ENCODE results near the gene TMEM98. TPM values are rescaled to one million over a fixed set of nuclear protein-coding genes. Genes with fewer than 3 reads are reported as not detected.

Gene TMEM98
- total RNA-seq, 3 donors from 2014 or later, result 59.7 to 138 (median 129) TPM

- Histone ChIP-seq H3K4me1 (peaks cover 0 to 7% of the 10 kb centered on the region in 2 donors), H3K36me3 (no peaks in the 10 kb centered on the region), H3K4me3 (peak overlapping the region in 1 of 3 donors; percentile 42), H3K27ac (peak overlapping the region; percentile 72 to 86), H3K9me3 (no peaks in the 10 kb centered on the region), H3K27me3 (no peaks in the 10 kb centered on the region)
- peak; percentile 64 to 93 for DNase-seq (ENCODE audit: low spot score in 2 of 2)
- intact Hi-C loops (cut with DNase I; ENCODE audit: low total_unique reads), result no loop called here
- peak; percentile 86 to 93 (median 91) for TF ChIP-seq CTCF (IDR thresholded peaks at IDR 0.05)
- TF ChIP-seq POLR2AphosphoS5 (IDR thresholded peaks at IDR 0.05), result peak in 2 of 3 donors; percentile 44 to 46
- no peak for TF ChIP-seq POLR2A (IDR thresholded peaks at IDR 0.05)
Measured at GRCh38 chr17:32936894-32937500, 9.0 kb downstream of the TMEM98 start.

- DNase-seq (ENCODE audit: low spot score in 2 of 2), result no peak
- Histone ChIP-seq H3K4me3 (no peak overlapping the region), H3K27me3 (no peaks in the 10 kb centered on the region), H3K9me3 (no peaks in the 10 kb centered on the region), H3K4me1 (peaks cover 0 to 7% of the 10 kb centered on the region in 2 donors), H3K27ac (no peak overlapping the region), H3K36me3 (no peaks in the 10 kb centered on the region)
- intact Hi-C loops (cut with DNase I; ENCODE audit: low total_unique reads), result no loop called here
- TF ChIP-seq POLR2A (IDR thresholded peaks at IDR 0.05), result no peak
- no peak for TF ChIP-seq CTCF (IDR thresholded peaks at IDR 0.05)
- TF ChIP-seq POLR2AphosphoS5 (IDR thresholded peaks at IDR 0.05), result no peak
Measured at GRCh38 chr17:32940706-32941390, 12.9 kb downstream of the TMEM98 start.

- no peaks in the 10 kb centered on the region for H3K9me3 ChIP-seq
- TF ChIP-seq POLR2A (IDR thresholded peaks at IDR 0.05) (no peak), POLR2AphosphoS5 (IDR thresholded peaks at IDR 0.05) (no peak), CTCF (IDR thresholded peaks at IDR 0.05) (no peak)
- no peak for DNase-seq (ENCODE audit: low spot score in 2 of 2)
- H3K27ac ChIP-seq, result no peak overlapping the region
- H3K36me3 ChIP-seq, result no peaks in the 10 kb centered on the region
- H3K4me3 ChIP-seq, result no peak overlapping the region
- H3K4me1 ChIP-seq, result peaks cover 0 to 4% of the 10 kb centered on the region in 2 donors
- intact Hi-C loops (cut with DNase I; ENCODE audit: low total_unique reads), result no loop called here
- H3K27me3 ChIP-seq, result no peaks in the 10 kb centered on the region
Measured at GRCh38 chr17:32941419-32942032, 13.6 kb downstream of the TMEM98 start.

- Histone ChIP-seq H3K36me3 (no peaks in the 10 kb centered on the region), H3K4me3 (no peak overlapping the region), H3K27ac (peak overlapping the region; percentile 56 to 68), H3K27me3 (no peaks in the 10 kb centered on the region), H3K4me1 (no peaks in the 10 kb centered on the region), H3K9me3 (no peaks in the 10 kb centered on the region)
- intact Hi-C loops (cut with DNase I; ENCODE audit: low total_unique reads), result no loop called here
- TF ChIP-seq POLR2A (IDR thresholded peaks at IDR 0.05) (no peak), POLR2AphosphoS5 (IDR thresholded peaks at IDR 0.05) (no peak), CTCF (IDR thresholded peaks at IDR 0.05) (no peak)
- no peak for DNase-seq (ENCODE audit: low spot score in 2 of 2)
Measured at GRCh38 chr17:32943206-32943605, 15.3 kb downstream of the TMEM98 start.

GRCh38 chr17:32943647-32944191 is 15.8 kb downstream of the TMEM98 start:
- Histone ChIP-seq H3K27me3 (no peaks in the 10 kb centered on the region), H3K27ac (peak overlapping the region; percentile 56 to 68), H3K36me3 (no peaks in the 10 kb centered on the region), H3K4me3 (no peak overlapping the region), H3K9me3 (no peaks in the 10 kb centered on the region), H3K4me1 (no peaks in the 10 kb centered on the region)
- DNase-seq (ENCODE audit: low spot score in 2 of 2), result peak in 1 of 2 donors; percentile 51
- peak in 1 of 3 donors; percentile 15 for TF ChIP-seq POLR2AphosphoS5 (IDR thresholded peaks at IDR 0.05)
- TF ChIP-seq POLR2A (IDR thresholded peaks at IDR 0.05), result no peak
- intact Hi-C loops (cut with DNase I; ENCODE audit: low total_unique reads), result no loop called here
